AG04450 (cell line): Measurements from ENCODE around the gene QRSL1. TPM values are rescaled to one million over a fixed set of nuclear protein-coding genes. Genes with fewer than 3 reads are reported as not detected.

Source experiments
- CTCF ChIA-PET: fragments of 300-600, 350-600 bp; formaldehyde crosslinking; extraction: SDS; loops from one replicate; lab custom pipeline; 2022; ENCODE audit warnings: antibody characterized with exemption, inconsistent platforms; lab: Charles Lee
- POLR2A ChIA-PET: fragments of 350-600 bp; formaldehyde crosslinking; extraction: SDS; loops from one replicate; lab custom pipeline; 2021; ENCODE audit warnings: antibody characterized with exemption, inconsistent platforms; lab: Yijun Ruan, JAX
- DNase-seq: peaks from one replicate; pipeline ENCODE4 v3.0.0-alpha.2; 2011; ENCODE audit warnings: low read depth, low spot score
- H3K27ac ChIP-seq: one replicate; pipeline ENCODE4 v1.5.1; 2012; ENCODE audit warnings: low read depth, low read length, control low read depth
- H3K27me3 ChIP-seq: one replicate; pipeline ENCODE4 v1.6.0; 2012; ENCODE audit warnings: low read length; ENCODE audit not compliant: control insufficient read depth, insufficient read depth
- H3K4me3 ChIP-seq: 2 replicates; pipeline ENCODE4 v1.5.1; 2011; ENCODE audit warnings: mild to moderate bottlenecking, low read depth, low read length, control low read depth
- H3K9me3 ChIP-seq: 2 replicates; pipeline ENCODE4 v1.5.1; 2012; ENCODE audit warnings: low read length; ENCODE audit not compliant: control insufficient read depth, insufficient read depth
- polyA plus RNA-seq: library from polyadenylated mRNA; depleted of rRNA; stranded (reverse); fragments of >200 nt; gene quantifications from 2 replicates; pipeline ENCODE4 v1.2.3, GENCODE V29; 2011
- TF ChIP-seq, protein P1 (sequence below): IDR thresholded peaks from 2 replicates; pipeline ENCODE4 v1.5.1; 2011; ENCODE audit warnings: low read depth, low read length, control low read depth, inconsistent platforms

The QRSL1 gene
- polyA plus RNA-seq, 1 experiment = 12.5 TPM

DNA sequence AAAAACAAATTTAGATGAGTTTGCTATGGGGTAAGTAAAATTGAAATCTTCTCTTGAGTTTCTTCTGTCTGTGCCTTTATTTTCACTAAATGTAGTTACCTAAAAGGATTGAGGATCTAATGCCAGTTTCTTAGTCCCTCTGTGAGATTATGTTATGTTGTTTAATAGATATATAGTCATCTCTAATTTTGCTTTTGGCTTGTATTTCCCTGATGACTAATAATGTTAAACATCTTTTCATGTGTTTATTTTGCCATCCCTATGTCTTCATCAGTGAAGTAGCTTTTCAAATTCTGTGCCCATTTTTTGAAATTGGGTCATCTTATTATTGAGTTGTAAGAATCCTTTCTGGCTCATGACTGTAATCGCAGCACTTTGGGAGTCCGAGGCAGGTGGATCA, 13.7 kb downstream of the QRSL1 start:
- Histone ChIP-seq H3K27ac (no peak overlapping the region), H3K27me3 (no peaks in the 10 kb centered on the region), H3K9me3 (no peaks in the 10 kb centered on the region), H3K4me3 (no peak overlapping the region)
- ChIA-PET POLR2A (no interaction called here), CTCF (no interaction called here)
- no peak for DNase-seq
- TF ChIP-seq, protein P1, sequence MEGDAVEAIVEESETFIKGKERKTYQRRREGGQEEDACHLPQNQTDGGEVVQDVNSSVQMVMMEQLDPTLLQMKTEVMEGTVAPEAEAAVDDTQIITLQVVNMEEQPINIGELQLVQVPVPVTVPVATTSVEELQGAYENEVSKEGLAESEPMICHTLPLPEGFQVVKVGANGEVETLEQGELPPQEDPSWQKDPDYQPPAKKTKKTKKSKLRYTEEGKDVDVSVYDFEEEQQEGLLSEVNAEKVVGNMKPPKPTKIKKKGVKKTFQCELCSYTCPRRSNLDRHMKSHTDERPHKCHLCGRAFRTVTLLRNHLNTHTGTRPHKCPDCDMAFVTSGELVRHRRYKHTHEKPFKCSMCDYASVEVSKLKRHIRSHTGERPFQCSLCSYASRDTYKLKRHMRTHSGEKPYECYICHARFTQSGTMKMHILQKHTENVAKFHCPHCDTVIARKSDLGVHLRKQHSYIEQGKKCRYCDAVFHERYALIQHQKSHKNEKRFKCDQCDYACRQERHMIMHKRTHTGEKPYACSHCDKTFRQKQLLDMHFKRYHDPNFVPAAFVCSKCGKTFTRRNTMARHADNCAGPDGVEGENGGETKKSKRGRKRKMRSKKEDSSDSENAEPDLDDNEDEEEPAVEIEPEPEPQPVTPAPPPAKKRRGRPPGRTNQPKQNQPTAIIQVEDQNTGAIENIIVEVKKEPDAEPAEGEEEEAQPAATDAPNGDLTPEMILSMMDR = no peak

DNA sequence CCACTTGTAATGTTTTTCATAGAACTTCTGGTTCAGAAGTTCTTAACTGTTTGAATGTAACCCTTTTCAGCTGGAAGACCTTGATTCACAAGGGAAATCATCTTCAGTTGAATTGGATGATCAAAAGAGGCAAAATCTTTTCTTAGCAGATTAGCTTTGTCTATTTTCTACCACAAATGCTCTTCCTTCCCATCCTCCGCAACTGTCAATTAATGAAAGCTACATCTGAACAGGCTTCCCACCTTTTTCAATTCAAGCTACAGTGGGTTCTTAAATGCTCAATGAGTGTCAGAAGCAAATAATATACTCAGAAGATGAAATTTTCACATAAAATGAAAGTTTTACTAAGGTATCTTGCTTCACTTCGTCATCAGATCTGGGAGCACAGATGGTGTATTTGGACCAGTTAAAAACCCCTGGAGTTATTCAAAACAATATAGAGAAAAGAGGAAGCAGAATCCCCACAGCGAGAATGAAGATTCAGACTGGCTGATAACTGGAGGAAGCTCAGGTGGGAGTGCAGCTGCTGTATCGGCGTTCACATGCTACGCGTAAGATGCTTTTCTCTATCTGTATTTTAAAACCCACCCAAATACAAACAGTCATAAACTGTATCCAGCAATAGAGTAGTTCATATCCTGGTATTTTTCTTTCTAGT, 19.4 kb downstream of the QRSL1 start:
- CTCF ChIA-PET = interaction anchor here (1.4 to 1.6 kb wide), 2 partner anchors 41 to 331 kb away, joined by 4 read pairs; no protein-coding TSS in a partner anchor
- DNase-seq = no peak
- POLR2A ChIA-PET = no interaction called here
- TF ChIP-seq, protein P1 = no peak
- no peaks in the 10 kb centered on the region for H3K27me3 ChIP-seq
- no peak overlapping the region for H3K27ac ChIP-seq
- no peaks in the 10 kb centered on the region for H3K9me3 ChIP-seq
- H3K4me3 ChIP-seq = no peak overlapping the region

DNA sequence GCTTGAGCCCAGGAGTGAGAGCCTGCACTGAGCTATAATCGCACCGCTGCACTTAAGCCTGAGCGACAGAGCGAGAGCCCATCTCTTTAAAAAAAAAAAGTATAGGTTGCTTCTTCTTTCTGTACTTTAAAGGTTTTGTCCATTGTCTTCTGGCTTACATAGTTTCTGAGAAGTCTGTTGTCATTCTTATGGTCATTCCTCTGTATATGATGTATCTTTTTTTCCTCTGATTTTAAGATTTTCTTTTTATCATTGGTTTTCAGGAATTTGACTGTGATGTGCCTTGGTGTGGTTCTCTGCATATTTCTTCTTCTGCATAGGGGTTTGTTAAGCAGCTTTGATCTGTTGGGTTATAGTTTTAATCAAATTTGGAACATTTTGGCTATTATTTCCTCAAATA, 29.1 kb downstream of the QRSL1 start:
- DNase-seq = no peak
- H3K9me3 ChIP-seq = peaks cover 9% of the 10 kb centered on the region
- H3K4me3 ChIP-seq = no peak overlapping the region
- no peaks in the 10 kb centered on the region for H3K27me3 ChIP-seq
- TF ChIP-seq, protein P1 = no peak
- no peak overlapping the region for H3K27ac ChIP-seq
- POLR2A ChIA-PET = no interaction called here
- CTCF ChIA-PET = no interaction called here

DNA sequence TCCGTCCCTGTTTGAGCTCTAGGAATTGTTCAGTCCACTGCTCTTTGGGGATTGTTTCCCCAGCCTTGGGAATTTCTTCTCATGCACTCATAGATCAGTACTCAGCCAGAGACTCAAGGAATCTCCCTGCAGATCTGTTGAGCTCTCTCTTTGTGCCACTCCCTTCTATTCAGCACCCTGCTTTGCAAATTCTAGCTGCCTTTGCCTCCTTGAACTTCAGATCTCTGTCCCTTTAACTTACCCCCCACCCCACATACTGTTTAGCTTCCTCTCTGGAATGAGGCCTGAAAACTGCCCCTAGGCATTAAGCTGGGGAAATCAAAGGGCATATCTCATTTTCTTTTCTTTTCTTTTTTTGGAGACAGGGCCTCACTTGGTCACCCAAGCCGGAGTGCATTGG, 30.5 kb downstream of the QRSL1 start:
- TF ChIP-seq, protein P1 = no peak
- H3K4me3 ChIP-seq = no peak overlapping the region
- H3K9me3 ChIP-seq = peaks cover 9% of the 10 kb centered on the region
- no peak overlapping the region for H3K27ac ChIP-seq
- H3K27me3 ChIP-seq = no peaks in the 10 kb centered on the region
- ChIA-PET POLR2A (no interaction called here), CTCF (no interaction called here)
- DNase-seq = no peak

DNA sequence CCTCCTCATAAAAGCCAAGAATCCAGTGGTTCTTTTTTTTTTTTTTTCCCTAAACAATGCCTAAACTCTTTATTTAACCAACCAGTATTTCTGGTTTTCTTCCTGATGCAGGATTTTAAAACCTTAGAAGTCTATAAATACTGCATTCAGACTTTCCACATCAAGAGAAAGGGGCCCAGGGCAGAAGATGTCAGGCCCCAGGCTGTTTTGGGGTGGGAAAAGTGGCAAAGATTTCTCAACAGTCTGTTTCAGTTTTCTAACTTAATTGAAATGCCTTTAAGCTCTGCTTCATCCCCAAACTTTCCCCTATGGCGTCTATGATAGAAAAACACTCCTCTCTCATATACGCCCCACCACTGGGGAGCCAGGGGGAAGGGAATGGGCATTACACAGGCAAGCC, 33.1 kb downstream of the QRSL1 start:
- no peak for DNase-seq
- Histone ChIP-seq H3K27ac (no peak overlapping the region), H3K4me3 (no peak overlapping the region), H3K9me3 (peaks cover 9% of the 10 kb centered on the region), H3K27me3 (no peaks in the 10 kb centered on the region)
- ChIA-PET CTCF (no interaction called here), POLR2A (no interaction called here)
- TF ChIP-seq, protein P1 = no peak
